Sigmoid colon (tissue), 7 donors: Measurements from ENCODE around the gene JPH4. TPM values are rescaled to one million over a fixed set of nuclear protein-coding genes. Genes with fewer than 3 reads are reported as not detected.
A peak's percentile ranks its signal among the peaks of the same experiment; 100 is the strongest.

Experiments
- DNase-seq: peaks from one replicate; pipeline ENCODE4 v3.0.0-alpha.2; 2019
- H3K27ac ChIP-seq, 4 donors: fragments of 200-600 bp; sonication (generic); one replicate each; pipeline ENCODE4 v1.5.1; 2016 to 2019; ENCODE audit warnings: mild to moderate bottlenecking in 1 of 4
- H3K27me3 ChIP-seq, 3 donors: fragments of 200-600 bp; sonication (generic); one replicate each; pipeline ENCODE4 v1.5.1; 2019; ENCODE audit warnings: mild to moderate bottlenecking in 1 of 3
- H3K36me3 ChIP-seq, 4 donors: fragments of 200-600 bp; sonication (generic); one replicate each; pipeline ENCODE4 v1.5.1; 2016 to 2019
- H3K4me1 ChIP-seq, 4 donors: fragments of 200-600 bp; sonication (generic); one replicate each; pipeline ENCODE4 v1.5.1; 2017 to 2019
- H3K4me3 ChIP-seq, 4 donors: fragments of 200-600 bp; sonication (generic); one replicate each; pipeline ENCODE4 v1.5.1; 2017 to 2019; ENCODE audit warnings: mild to moderate bottlenecking in 2 of 4, moderate library complexity in 1 of 4
- H3K9me3 ChIP-seq, 4 donors: fragments of 200-600 bp in 3 of 4; sonication (generic) in 3 of 4; one replicate each; pipeline versions ENCODE4 v1.5.1 to v1.6.1; 2013 to 2019
- EP300 ChIP-seq, 4 donors: sonication (generic); formaldehyde crosslinking; IDR thresholded peaks; one replicate each; pipeline ENCODE4 v1.6.1; 2017; ENCODE audit warnings: antibody characterized with exemption in 4 of 4
- POLR2A ChIP-seq, 2 donors: fragments of 450-650 bp; IDR thresholded peaks; one replicate each; pipeline ENCODE4 v1.6.1; 2016; ENCODE audit warnings: antibody characterized with exemption in 2 of 2, mild to moderate bottlenecking in 2 of 2, moderate library complexity in 2 of 2
- POLR2AphosphoS5 ChIP-seq, 4 donors: sonication (generic); formaldehyde crosslinking; IDR thresholded peaks; one replicate each; pipeline ENCODE4 v1.6.1; 2017; ENCODE audit warnings: antibody characterized with exemption in 4 of 4
- WGBS, 2 donors: extraction: QIAGEN DNeasy Blood & Tissue Kit; methylation state at CpG; one replicate each; pipeline ENCODE4 v1.1.7; 2013; 5-methylcytosine and 5-hydroxymethylcytosine counted together
- intact Hi-C: fragments of 100-400 bp; cut with DNase I; formaldehyde crosslinking; loops from one replicate; pipeline ENCODE4 v1.15.1; 2023
- polyA plus RNA-seq, 3 donors: library from polyadenylated mRNA; stranded (reverse); fragments of 200-250 nt; gene quantifications; one replicate each; pipeline ENCODE4 v1.2.3, GENCODE V29; 2013
- total RNA-seq, 4 donors: library from RNA; depleted of rRNA; stranded (reverse); fragments of >200 nt; gene quantifications; one replicate each; pipeline ENCODE4 v1.1.0, GENCODE V29; 2016
- TF ChIP-seq, protein P1 (sequence below), 4 experiments: fragments of 450-650 bp in 3 of 4; fragments of 200-600 bp in 1 of 4; IDR thresholded peaks; one replicate each; pipeline ENCODE4 v1.5.1; 2016 to 2019; ENCODE audit warnings: antibody characterized with exemption in 4 of 4, mild to moderate bottlenecking in 3 of 4, moderate library complexity in 2 of 4
- donor health status: healthy with polysubstance abuse.
- donor health status: Bipolar disorder and iron deficiency.
- donor health status: healthy.

JPH4 gene
- total and polyA plus RNA-seq, 7 donors = 0.60 to 3.0 (median 1.6) TPM; not detected in 1

- intact Hi-C loops = loop anchor here (10.0 kb wide), 4 partner anchors 227 to 893 kb away; partner anchors contain the start of genes ACIN1, C14orf119, DCAF11 and NRL
- H3K27ac ChIP-seq = peak within 1 kb of the TSS; percentile 62 to 70 (median 68)
- no peak for DNase-seq
- TF ChIP-seq, protein P1, sequence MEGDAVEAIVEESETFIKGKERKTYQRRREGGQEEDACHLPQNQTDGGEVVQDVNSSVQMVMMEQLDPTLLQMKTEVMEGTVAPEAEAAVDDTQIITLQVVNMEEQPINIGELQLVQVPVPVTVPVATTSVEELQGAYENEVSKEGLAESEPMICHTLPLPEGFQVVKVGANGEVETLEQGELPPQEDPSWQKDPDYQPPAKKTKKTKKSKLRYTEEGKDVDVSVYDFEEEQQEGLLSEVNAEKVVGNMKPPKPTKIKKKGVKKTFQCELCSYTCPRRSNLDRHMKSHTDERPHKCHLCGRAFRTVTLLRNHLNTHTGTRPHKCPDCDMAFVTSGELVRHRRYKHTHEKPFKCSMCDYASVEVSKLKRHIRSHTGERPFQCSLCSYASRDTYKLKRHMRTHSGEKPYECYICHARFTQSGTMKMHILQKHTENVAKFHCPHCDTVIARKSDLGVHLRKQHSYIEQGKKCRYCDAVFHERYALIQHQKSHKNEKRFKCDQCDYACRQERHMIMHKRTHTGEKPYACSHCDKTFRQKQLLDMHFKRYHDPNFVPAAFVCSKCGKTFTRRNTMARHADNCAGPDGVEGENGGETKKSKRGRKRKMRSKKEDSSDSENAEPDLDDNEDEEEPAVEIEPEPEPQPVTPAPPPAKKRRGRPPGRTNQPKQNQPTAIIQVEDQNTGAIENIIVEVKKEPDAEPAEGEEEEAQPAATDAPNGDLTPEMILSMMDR (IDR thresholded peaks at IDR 0.05) = no peak
- TF ChIP-seq EP300 (IDR thresholded peaks at IDR 0.05) = no peak
- no peak for TF ChIP-seq POLR2A (IDR thresholded peaks at IDR 0.05)
- TF ChIP-seq POLR2AphosphoS5 (IDR thresholded peaks at IDR 0.05) = no peak
- no peaks in the 10 kb centered on the region for H3K9me3 ChIP-seq
- no peaks in the 10 kb centered on the region for H3K36me3 ChIP-seq
- peak within 1 kb of the TSS; percentile 44 to 70 (median 64) for H3K4me3 ChIP-seq
- H3K4me1 ChIP-seq = peaks cover 0 to 29% (median 20%) of the 10 kb centered on the region in 4 donors
- WGBS, 2 donors = 1% methylated on average over 49 of the region's 49 CpGs
- H3K27me3 ChIP-seq = no peaks in the 10 kb centered on the region
Observed at GRCh38 chr14:23551266-23552028, 27.1 kb downstream of the JPH4 start, which contains the start of gene ZFHX2. ZFHX2 (minus strand) TSS chr14:23551765; CDS start chr14:23535325, 16,440 bp downstream.

DNA sequence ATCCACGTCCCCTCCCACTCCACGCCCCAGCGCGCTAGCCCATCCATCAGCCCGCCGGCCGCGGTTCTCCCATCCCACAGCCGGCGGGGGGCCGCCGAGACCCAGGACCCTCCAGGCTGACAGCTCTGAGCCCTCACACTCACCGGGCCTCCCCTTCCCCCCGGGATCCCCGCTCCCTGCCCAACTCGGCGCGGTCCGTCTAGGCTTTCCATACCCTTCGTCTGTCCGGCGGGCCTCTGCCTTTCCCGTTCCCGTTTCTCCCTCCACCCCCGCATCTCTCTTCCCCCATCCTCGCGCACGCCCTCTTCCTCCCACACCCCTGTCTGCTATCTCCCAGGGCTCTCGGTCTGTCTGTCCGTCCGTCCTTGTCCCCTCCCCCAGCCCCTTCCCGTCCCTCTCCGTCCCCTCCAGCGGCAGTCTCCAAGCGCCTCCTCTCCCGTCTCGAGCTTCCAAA, 27.8 kb downstream of the JPH4 start:
- Histone ChIP-seq H3K36me3 (no peaks in the 10 kb centered on the region), H3K27ac (peak overlapping the region; percentile 62 to 70 (median 68)), H3K4me3 (peak overlapping the region; percentile 44 to 70 (median 64)), H3K27me3 (no peaks in the 10 kb centered on the region), H3K9me3 (no peaks in the 10 kb centered on the region), H3K4me1 (peaks cover 0 to 28% (median 20%) of the 10 kb centered on the region in 4 donors)
- 1% methylated on average over 37 of the region's 37 CpGs for WGBS, 2 donors
- intact Hi-C loops = loop anchor here (10.0 kb wide), 4 partner anchors 226 to 894 kb away; partner anchors contain the start of genes ACIN1, C14orf119, DCAF11 and NRL
- DNase-seq = no peak
- no peak for TF ChIP-seq POLR2A (IDR thresholded peaks at IDR 0.05)
- TF ChIP-seq, protein P1 (IDR thresholded peaks at IDR 0.05) = no peak
- TF ChIP-seq EP300 (IDR thresholded peaks at IDR 0.05) = no peak

DNA sequence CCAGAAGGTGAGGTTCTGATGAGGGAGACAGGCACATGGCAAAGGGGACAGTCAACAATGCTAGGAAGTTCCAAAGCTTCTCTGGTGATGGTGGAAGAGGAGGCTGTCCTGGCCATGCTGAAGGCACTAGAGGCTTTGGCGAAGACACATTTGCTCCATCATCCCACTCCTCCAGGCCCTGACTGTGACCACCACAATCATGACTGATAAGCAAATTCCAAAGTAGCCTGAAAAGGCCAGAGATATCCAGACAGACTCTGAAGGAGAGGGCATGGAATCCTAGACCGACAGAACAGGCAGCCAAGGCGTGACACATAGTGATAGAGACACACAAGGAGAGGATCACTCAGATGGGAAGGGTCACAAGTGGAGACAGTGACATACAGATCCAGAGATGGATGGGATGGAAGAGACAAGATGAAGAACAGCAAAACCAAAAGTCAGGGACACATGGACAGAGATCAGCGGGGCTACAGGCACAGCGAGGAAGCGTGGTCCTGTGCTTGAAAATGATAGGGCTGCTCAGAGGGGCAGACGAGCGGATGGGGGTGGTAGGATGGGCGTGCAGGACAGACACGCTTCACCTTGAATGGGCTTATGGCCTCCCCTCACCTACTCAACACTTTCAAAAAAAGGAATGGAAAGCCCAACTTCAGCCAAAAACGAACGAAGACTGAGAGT, 28.3 kb downstream of the JPH4 start:
- Histone ChIP-seq H3K9me3 (no peaks in the 10 kb centered on the region), H3K4me1 (peaks cover 0 to 24% (median 16%) of the 10 kb centered on the region in 4 donors), H3K36me3 (no peaks in the 10 kb centered on the region), H3K4me3 (peak overlapping the region; percentile 44 to 70 (median 64)), H3K27ac (peak overlapping the region in 1 of 4 donors; percentile 70), H3K27me3 (no peaks in the 10 kb centered on the region)
- DNase-seq = no peak
- intact Hi-C loops = loop anchor here (10.0 kb wide), 4 partner anchors 225 to 895 kb away; partner anchors contain the start of genes ACIN1, C14orf119, DCAF11 and NRL
- TF ChIP-seq POLR2A (IDR thresholded peaks at IDR 0.05) = no peak
- TF ChIP-seq POLR2AphosphoS5 (IDR thresholded peaks at IDR 0.05) = no peak
- TF ChIP-seq, protein P1 (IDR thresholded peaks at IDR 0.05) = no peak
- no peak for TF ChIP-seq EP300 (IDR thresholded peaks at IDR 0.05)
- WGBS, 2 donors = 58 to 67% methylated on average over 12 of the region's 12 CpGs

DNA sequence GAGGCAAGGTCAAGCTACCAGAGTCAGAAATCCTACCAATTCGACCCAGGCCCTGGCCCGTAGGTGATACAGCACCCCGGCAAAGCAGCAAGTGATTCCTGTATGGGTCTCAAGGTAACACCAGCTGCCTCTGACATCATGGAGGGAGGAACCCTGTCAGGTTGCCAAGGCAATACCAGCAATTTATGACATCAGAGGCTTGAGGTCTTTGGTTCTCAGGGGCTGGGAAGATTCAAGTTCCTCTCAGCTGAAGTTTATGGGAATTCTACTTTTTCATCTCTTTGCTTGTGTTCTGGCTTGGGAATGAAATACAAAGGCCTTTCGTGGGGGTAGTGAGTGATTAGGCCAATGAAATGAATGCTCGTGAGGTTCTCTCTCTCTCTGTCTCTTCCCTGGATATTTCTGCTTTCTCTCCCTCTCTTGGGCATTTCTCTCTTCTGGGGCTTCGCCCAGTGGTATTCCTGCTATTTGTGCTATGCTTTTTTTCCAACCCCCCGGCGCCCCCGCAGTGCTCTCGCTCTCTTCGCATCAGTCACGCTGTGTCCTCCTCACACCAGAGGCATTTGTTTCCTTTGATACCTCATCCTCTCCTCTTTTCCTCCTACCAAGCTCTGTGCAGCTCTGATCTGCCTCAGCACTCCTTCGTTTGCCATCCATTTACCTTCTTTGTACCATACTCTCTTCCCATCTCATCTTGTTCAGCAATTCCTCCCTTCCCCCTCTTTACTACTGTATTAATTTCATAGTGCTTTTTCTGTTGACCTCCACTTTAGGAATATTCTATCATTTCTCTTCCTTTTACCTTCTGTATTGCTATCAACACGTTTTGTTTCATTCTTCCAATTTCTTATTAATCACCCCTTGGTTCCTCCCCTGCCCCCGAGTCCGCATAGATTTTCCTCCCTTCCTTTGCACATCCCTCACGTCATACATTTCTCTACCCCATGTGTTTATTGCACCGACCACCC, 30.0 kb downstream of the JPH4 start:
- Histone ChIP-seq H3K27me3 (no peaks in the 10 kb centered on the region), H3K4me3 (no peak overlapping the region), H3K36me3 (no peaks in the 10 kb centered on the region), H3K27ac (no peak overlapping the region), H3K9me3 (no peaks in the 10 kb centered on the region), H3K4me1 (peaks cover 0 to 18% (median 11%) of the 10 kb centered on the region in 4 donors)
- DNase-seq = no peak
- intact Hi-C loops = no loop called here
- TF ChIP-seq, protein P1 (IDR thresholded peaks at IDR 0.05) = no peak
- no peak for TF ChIP-seq POLR2AphosphoS5 (IDR thresholded peaks at IDR 0.05)
- no peak for TF ChIP-seq POLR2A (IDR thresholded peaks at IDR 0.05)
- TF ChIP-seq EP300 (IDR thresholded peaks at IDR 0.05) = no peak
- 72 to 77% methylated on average over 18 of the region's 18 CpGs for WGBS, 2 donors
